GM21786 (cell line): Measurements from ENCODE around the gene ZNF766.
"Not testable (repeated sequence)": the region's sequence is repeated elsewhere in the genome, so short reads cannot be mapped to it uniquely, and the experiment has no call there.

ENCODE experiments used
- ATAC-seq: cut with Tn5 transposase; IDR thresholded peaks from one replicate; pipeline ENCODE4 v1.9.1; 2021; ENCODE audit not compliant: unreplicated experiment

Gene ZNF766

DNA sequence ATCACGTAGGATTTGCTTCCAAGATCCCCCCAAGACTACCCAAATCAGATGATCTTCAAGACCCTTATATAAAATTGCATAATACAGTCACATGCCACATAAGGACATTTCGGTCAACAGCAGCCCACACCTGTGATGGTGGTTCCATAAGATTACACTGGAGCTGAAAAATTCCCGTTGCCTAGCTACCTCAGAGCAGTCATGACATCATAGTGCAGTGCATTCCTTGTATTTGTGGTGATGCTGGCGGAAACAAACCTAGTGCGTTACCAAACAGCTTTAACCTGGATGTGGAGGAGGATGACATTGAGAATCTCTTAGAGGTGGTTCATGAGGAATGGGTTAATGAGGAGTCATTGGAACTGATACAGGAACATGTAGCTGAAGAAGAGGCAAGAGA, 4.8 kb downstream of the ZNF766 start:
- no peak for ATAC-seq

DNA sequence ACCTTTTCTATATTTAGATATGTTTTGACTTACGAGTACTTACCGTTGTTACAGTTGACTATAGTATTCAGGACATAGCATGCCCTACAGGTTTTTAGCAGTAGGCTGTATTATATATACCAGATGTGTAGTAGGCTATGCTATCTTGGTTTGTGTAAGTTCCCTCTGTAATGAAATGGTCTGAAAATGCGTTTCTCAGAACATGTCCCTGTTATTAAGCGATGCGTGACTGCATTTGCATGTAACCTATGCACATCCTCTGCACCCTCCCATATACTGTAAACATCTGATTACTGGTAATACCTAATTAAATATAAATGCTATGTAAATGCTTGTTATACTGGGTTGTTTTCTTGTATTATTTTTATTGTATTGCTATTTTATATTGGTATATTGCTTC, 6.6 kb downstream of the ZNF766 start:
- ATAC-seq = no peak

DNA sequence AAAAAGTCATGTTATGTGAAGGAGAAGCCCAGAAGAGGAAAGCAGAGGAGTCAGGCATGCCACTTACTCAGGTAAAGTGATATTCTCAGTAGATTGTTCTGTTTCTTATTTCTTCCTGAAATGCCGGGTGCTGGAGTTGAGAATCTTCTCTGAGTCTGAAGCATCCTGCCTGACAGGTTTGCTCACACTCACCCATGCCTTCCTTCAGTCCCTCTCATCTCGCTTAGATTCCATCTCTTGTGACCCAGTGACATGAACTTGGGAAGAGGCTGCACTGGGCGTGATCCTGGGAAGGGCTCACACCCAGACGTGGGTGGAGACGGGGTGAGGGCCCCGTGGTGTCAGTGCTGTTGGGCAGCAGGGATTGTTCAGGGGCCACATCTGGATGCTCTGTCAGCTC, 8.1 kb downstream of the ZNF766 start:
- ATAC-seq = no peak

DNA sequence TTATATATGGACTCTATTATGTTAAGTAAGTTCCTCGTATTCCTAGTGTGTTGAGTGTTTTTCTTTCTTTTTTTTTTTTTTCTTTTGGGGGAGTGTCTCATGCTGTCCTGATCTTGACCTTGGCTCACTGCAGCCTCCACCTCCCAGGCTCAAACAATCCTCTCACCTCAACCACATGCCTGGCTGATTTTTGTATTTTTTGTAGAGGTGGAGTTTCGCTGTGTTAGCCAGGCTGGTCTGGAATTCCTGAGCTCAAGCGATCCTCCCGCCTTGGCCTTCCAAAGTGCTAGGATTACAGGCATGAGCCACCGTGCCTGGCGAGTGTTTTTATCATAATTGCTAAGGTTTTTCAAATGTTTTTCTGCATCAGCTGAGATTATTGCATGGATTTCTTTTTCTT, 16.9 kb downstream of the ZNF766 start:
- ATAC-seq = no peak

DNA sequence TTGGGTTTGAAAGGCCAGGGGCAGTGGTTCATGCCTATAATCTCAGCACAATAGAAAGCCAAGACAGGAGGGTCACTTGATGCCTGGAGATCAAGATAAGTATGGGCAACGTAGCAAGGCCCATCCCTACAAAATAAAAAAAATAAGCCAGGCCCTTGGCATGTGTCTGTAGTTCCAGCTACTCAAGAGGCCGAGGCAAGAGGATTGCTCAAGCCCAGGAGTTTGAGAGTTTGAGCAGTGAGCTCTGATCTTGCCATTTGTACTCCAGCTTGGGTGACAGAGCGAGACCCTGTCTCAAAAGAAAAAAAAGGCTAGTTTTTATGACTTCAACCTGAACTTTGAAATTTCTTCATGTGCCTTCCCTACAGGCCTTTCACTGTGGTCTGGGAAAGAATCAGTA, 22.4 kb downstream of the ZNF766 start:
- no peak for ATAC-seq

DNA sequence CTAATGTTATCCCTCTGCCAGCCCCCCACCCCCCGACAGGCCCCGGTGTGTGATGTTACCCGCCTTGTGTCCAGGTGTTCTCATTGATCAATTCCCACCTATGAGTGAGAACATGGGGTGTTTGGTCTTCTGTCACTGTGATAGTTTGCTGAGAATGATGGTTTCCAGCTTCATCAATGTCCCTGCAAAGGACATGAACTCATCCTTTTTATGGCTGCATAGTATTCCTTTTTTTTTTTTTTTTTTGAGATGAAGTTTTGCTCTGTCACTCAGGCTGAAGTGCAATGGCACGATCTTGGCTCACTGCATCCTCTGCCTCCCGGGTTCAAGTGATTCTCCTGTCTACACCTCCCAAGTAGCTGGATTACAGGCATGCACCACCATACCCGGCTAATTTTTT, 23.6 kb downstream of the ZNF766 start:
- not testable (repeated sequence) for ATAC-seq

DNA sequence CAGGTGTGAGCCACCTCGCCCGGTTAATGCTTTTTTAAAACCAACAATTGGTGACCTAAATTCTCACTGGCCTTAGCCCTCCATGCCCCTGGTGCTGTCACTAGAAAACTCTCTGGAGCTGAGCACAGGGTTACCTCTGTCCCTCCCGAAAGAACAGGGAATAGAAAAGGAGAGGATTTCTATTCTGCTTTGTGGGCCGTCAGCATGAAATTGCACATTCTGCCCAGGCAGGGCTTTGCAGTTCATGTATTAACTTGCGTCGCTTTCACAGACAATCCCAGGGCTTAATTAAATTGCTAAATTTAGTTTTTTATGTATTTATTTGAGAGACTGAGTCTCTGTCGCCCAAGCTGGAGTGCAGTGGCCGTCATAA, 27.0 kb downstream of the ZNF766 start:
- no peak for ATAC-seq

DNA sequence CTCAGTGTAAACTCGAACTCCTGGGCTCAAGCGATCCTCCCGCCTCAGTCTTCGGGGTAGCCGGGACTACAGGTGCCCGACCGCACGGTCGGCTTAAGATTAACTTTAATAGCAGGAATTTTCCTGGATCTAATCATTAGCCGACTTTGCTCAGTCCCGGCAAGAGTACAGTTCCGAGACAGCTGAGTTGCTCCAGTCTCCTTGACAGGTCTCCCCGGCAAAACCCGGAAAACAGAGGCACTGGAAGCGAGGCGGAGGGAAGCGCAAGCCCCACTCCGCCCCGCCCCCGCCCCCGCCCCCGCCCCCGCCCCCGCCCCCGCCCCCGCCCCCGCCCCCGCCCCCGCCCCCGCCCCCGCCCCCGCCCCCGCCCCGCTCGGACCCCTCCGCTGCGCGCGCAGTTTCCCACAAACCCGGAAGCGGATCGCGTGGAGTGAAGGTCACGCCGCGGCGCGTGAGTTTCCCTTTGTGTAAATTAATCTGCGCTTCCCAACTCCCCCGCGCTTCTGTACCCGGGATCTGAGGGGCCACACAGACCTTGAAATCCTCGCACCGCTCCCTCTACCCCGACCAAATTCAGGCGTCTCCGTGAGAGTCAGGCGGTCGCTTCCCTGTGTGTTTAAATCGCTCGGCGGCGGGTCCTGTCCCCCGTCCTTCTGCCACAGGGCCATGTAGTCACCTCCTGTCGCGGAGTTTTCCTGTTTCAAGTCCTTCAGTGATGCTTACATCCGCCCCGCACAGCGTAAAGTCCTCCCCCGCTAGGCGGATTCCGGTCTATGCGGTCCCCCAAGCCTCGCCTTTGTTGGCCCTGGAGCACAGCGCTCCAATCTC, 27.6 kb downstream of the ZNF766 start, which contains the start of gene ZNF480:
TSS of gene ZNF480 (plus strand) at position 397 of the 828 bp plus-strand sequence. CDS start 3,244 bp downstream, outside the sequence.
- no peak for ATAC-seq

DNA sequence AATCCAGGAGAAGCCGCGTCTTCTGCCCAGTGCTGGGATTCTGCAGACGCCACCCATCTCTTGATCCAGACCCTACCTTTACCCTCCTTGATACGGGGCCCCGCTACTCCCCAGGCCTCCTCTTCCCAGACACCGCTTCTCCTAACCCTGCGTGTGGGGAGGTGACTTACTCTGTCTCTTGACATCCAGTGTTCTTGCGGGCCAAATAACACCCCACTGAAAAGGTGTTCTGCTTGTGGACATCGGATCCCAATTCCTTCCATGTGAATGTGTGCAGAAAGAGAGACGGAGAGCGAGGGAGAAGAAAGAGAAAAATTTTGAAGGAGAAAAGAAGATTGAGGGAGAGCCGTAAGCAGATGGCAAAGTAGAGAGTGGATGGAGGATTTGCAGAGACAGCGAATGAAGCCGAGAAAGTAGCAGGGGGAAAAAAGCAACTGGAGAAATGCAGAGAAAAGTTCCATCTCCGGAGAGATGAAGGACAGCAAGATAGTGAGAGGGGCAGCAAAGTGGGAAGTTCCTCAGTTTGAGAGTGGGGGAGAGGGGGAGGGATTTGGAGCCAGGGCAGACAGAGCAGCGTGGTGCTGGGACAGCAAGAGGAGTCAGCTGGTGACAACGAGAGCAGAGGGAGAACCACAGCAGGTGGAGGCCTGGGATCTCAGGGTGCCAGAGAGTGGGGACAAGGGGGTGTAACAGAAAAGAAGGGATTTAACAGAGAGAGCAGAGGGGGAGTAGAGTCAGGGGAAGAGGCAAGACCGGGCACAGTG, 28.4 kb downstream of the ZNF766 start:
- no peak for ATAC-seq

DNA sequence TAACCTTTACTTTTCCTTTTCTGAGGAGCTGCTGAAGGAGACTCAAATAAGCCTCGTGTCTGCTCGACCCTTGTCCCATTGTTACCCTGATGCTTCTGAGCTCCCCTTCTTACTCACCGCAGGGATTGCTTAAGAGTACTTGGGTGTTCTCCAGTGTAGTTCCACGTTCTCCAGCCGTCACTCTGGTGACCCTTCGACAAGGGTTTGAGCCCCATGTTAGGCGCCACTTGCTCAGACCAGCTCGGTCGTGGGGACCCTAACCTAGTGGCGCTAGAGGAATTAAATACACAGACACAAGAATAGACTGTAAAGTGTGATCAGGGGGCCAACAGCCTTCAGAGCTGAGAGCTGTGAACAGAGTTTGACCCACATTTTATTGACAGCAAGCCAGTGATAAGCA, 37.9 kb downstream of the ZNF766 start:
- no peak for ATAC-seq

DNA sequence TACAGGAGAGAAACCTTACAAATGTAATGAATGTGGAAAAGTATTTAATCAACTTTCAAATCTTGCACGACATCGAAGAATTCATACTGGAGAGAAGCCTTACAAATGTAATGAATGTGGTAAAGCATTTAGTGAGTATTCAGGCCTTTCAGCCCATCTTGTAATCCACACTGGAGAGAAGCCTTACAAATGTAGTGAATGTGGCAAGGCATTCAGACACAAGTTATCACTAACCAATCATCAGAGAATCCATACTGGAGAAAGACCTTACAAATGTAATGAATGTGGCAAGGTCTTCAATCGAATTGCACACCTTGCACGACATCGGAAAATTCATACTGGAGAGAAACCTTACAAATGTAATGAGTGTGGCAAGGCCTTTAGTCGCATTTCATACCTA, 53.0 kb downstream of the ZNF766 start:
- no peak for ATAC-seq

DNA sequence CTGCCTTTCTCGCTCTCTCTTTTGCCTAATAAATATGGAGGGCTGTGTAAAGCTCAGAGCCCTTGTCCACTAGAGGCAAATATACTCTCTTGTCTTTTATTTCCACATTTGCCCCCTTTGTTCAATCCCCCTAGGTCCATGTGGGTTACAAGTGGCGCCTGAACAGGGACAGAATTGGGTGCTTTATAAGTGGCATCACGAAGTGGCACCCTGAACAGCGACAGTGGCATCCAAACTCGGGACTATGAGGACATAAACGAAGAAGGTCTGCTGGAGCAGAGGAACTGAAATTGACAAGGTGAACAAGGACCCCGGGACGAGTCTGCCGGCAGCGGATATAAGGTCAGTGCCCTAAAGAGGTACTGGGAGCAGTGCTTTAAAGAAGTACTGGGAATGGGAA, 62.4 kb downstream of the ZNF766 start:
- no peak for ATAC-seq

DNA sequence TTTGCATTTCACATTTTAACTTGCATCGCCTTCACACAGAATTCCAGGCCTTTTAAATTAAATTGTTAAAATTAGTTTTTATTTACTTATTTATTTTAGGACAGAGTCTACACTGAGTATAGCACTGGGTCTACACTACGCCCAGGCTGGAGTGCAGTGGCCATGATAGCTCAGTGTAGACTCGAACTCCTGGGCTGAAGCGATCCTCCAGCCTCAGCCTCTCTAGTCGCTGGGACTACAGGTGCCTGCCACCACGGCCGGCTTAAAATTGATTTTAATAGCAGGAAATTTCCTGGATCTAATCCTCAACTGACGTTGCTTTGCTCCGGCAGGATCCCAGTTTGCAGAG, 66.4 kb downstream of the ZNF766 start:
- peak; percentile 12 for ATAC-seq

DNA sequence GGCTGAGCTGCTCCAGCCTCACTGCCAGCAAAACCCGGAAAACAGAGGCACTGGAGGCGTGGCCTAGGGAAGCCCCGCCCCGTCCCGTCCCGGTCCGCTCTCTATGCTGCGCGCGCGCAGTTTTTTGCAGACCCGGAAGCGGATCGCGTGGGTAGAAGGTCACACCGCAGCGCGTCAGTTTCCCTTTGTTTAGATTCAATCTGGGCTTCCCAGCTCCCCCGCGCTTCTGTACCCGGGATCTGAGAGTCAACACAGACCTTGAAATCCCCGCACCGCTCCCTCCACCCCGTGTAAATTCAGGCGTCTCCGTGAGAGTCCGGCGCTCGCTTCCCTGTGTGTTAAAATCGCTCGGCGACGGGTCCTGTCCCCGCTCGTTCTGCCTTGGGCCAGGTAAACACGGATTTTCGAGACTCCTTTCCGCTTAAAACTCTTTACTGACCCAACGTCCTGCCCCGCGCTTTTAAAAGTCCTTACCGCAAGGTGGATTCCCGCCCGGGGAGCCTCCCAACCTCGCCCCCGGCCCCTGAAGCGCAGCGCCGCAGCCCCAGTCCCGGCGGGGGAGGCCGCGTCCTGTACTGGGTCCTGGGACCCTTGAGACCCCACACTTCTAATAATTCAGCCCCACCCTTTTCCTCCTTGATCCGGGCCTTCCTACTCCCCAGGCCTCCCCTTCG, 66.9 kb downstream of the ZNF766 start, which contains the start of gene ZNF610:
TSS of gene ZNF610 (plus strand) at position 127 of the 674 bp plus-strand sequence. CDS start 12,930 bp downstream, outside the sequence.
- ATAC-seq = peak; percentile 79

DNA sequence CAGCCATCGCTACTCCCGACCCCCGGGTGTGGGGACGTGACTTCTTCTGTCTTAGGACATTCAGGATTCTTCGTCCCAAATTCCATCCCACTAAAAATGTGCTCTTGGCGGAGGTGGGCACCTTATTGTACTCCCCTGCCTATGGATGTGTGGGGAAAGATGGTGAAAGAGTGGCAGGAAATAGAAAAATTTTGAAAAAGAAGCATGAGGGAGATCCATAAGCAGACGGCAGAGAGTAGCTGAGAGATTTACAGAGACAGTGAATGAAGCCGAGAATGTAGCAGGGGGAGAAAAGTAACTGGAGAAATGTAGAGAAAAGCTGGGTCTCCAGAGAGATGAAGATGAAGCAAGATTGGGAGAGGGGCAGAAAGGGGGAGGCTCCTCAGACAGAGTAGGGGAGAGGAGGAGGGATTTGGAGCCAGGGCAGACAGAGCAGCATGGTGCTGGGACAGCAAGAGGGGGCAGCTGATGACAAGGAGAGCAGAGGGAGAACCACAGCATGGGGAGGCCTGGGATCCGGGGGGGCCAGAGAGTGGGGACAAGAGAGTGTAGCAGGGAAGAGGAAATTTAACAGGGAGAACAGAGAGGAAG, 67.5 kb downstream of the ZNF766 start:
- no peak for ATAC-seq

DNA sequence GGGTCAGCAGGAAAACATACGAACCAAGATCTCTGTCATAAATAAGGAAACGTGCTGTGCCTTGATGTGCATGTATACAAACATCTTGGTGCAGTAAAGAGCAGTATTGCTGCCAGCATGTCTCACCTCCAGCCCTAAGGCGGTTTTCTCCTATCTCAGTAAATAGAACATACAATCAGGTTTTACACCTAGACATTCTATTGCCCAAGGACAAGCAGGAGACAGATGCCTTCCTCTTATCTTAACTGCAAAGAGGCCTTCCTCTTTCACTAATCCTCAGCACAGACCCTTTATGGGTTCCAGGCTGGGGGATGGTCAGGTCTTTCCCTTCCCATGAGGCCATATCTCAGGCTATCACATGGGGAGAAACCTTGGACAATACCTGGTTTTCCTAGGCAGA, 69.6 kb downstream of the ZNF766 start:
- not testable (repeated sequence) for ATAC-seq

DNA sequence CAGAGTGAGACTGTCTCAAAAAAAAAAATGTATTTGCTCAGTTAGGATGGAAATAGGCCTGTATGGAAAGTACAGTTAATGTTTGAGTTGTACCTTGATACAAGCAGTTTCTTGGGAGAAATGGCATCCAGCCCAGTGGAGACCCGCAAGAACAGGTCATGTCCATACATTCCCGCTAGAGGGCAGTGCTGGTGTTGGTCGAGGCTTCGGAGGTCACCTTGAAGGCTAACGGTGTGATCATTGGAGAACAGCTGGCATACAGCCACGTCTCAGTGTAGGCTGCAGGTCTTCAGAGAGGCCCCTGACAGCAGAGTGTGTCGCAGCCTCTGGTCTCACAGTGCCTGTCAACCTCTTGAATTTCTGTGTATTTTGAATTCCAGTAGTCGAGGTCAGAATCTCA, 74.2 kb downstream of the ZNF766 start:
- no peak for ATAC-seq

DNA sequence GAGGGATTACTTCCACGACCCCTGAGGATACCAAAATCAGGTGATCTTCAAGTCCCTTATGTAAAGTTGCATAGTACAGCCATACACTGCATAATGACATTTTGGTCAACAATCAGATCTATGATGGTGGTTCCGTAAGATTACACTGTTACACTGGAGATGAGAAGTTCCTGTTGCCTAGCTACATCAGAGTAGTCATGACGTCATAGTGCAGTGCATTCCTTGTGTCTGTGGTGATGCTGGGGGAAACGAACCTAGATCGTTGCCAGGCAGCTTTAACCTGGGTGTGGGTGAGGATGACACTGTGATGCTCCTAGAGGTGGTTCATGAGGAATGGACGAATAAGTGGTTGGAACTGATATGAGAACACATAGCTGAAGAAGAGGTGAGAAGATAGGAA, 75.8 kb downstream of the ZNF766 start:
- ATAC-seq = no peak
